H1 (cell line): ENCODE data around the gene KRT13. TPM values are rescaled to one million over a fixed set of nuclear protein-coding genes. Genes with fewer than 3 reads are reported as not detected.

Experiments used
- BRCA1 ChIP-seq: IDR thresholded peaks from 2 replicates; pipeline ENCODE4 v1.6.1; 2012; ENCODE audit warnings: low read depth, low read length, improper control_type of control experiment
- E2F6 ChIP-seq: IDR thresholded peaks from 2 replicates; pipeline ENCODE4 v1.6.1; 2012; ENCODE audit warnings: inconsistent platforms
- PHF8 ChIP-seq: fragments of 200-600 bp; sonication (generic); conservative IDR thresholded peaks from 2 replicates; pipeline ENCODE4 v1.7.1; 2012; ENCODE audit warnings: low read depth, mild to moderate bottlenecking, inconsistent platforms, low read length, moderate library complexity
- SIN3A ChIP-seq, 2 experiments: IDR thresholded peaks in 1 of 2; conservative IDR thresholded peaks in 1 of 2; 2 replicates each; pipeline ENCODE4 v1.6.1; 2011 to 2012; ENCODE audit warnings: low read length in 2 of 2, improper control_type of control experiment in 1 of 2, low read depth in 1 of 2, mild to moderate bottlenecking in 1 of 2
- SP1 ChIP-seq: IDR thresholded peaks from 2 replicates; pipeline ENCODE4 v1.6.1; 2011; ENCODE audit warnings: low read depth, low read length
- polyA plus RNA-seq, 7 experiments: library from polyadenylated mRNA; depleted of rRNA in 3 of 7; stranded (reverse) in 5 of 7; unstranded in 2 of 7; fragments of >200 nt in 5 of 7; fragments of 200-250 nt in 2 of 7; gene quantifications; 1 replicate in 5 of 7; 2 replicates in 1 of 7; 4 replicates in 1 of 7; pipeline versions ENCODE4 v1.2.1 to v1.2.3, GENCODE V29; 2011 to 2013; ENCODE audit warnings: missing spikeins in 2 of 7, mixed read lengths in 2 of 7
- total RNA-seq: library from RNA; stranded (reverse); fragmentation: NEBNext Ultra II Directional; extraction: Animal tissue kit (Norgen Biotek cat#: 25700); gene quantifications from 2 replicates; pipeline ENCODE4 v1.2.1, GENCODE V29; 2021

The KRT13 gene
- total and polyA plus RNA-seq, 2 of the 8 experiments (the other 6 are each of a cell fraction or from before 2014, with no cell fraction given): 0.09 TPM; not detected in 1

- TF ChIP-seq PHF8: no peak
- no peak for TF ChIP-seq E2F6
- no peak for TF ChIP-seq SP1
- TF ChIP-seq BRCA1: no peak
- no peak for TF ChIP-seq SIN3A (conservative IDR thresholded peaks at IDR 0.05 in 1 of 2, IDR thresholded peaks at IDR 0.05 in 1 of 2; ENCODE audit: low read depth in 1 of 2, low read length in 2 of 2)
- TF ChIP-seq, all 59 proteins: peak for 0
These were observed 52.3 kb downstream of the KRT13 start (continued) for GRCh38 chr17:41453066-41453465.
